Stimulated activated CD8-positive, alpha-beta memory T cell treated with anti-CD3 and anti-CD28 coated beads, Interleukin-15, amount 100 ng/mL, for 4 hours (primary cell): ENCODE measurements around the gene EEFSEC.

Source experiments
- DNase-seq, 2 donors: peaks; one replicate each; pipeline ENCODE4 v3.0.0-alpha.2; 2020; ENCODE audit warnings: low read depth in 2 of 2

Gene EEFSEC

GRCh38 chr3:128445357-128445756 is 292.1 kb downstream of the EEFSEC start:
- no peak for DNase-seq

GRCh38 chr3:128446821-128447220 is 293.5 kb downstream of the EEFSEC start:
- no peak for DNase-seq

- DNase-seq = no peak
Observed at GRCh38 chr3:128447561-128448013, 294.3 kb downstream of the EEFSEC start.

GRCh38 chr3:128448491-128448890 is 295.2 kb downstream of the EEFSEC start:
- DNase-seq = no peak

GRCh38 chr3:128449111-128449638 is 295.9 kb downstream of the EEFSEC start:
- DNase-seq = no peak

- DNase-seq = no peak
Observed at GRCh38 chr3:128452120-128452519, 298.8 kb downstream of the EEFSEC start.

GRCh38 chr3:128452678-128453275 is 299.5 kb downstream of the EEFSEC start:
- DNase-seq = no peak

GRCh38 chr3:128453501-128454309 is 300.4 kb downstream of the EEFSEC start:
- no peak for DNase-seq

GRCh38 chr3:128454310-128454618 is 301.0 kb downstream of the EEFSEC start:
- no peak for DNase-seq

- DNase-seq = no peak
Observed at GRCh38 chr3:128455116-128455515, 301.8 kb downstream of the EEFSEC start.

- no peak for DNase-seq
Observed at GRCh38 chr3:128455786-128456748, 302.8 kb downstream of the EEFSEC start.

- no peak for DNase-seq
Observed at GRCh38 chr3:128456776-128457715, 303.8 kb downstream of the EEFSEC start.

GRCh38 chr3:128457937-128458336 is 304.7 kb downstream of the EEFSEC start:
- no peak for DNase-seq
